Kidney epithelial cell (primary cell): ENCODE measurements around the gene FUT3. TPM values are rescaled to one million over a fixed set of nuclear protein-coding genes. Genes with fewer than 3 reads are reported as not detected.
A peak's percentile ranks its signal among the peaks of the same experiment; 100 is the strongest.

Source experiments
- DNase-seq: peaks from one replicate; pipeline ENCODE4 v3.0.0-alpha.2; 2010; ENCODE audit warnings: low read depth
- H3K27me3 ChIP-seq: 2 replicates; pipeline ENCODE4 v1.6.0; 2011; ENCODE audit warnings: low read length; ENCODE audit not compliant: control insufficient read depth, insufficient read depth
- H3K36me3 ChIP-seq: 2 replicates; pipeline ENCODE4 v1.5.1; 2011; ENCODE audit warnings: low read length; ENCODE audit not compliant: control insufficient read depth, insufficient read depth
- H3K4me3 ChIP-seq: 2 replicates; pipeline ENCODE4 v1.5.1; 2011; ENCODE audit warnings: low read depth, mild to moderate bottlenecking, control low read depth, low read length
- total RNA-seq: library from RNA; depleted of rRNA; stranded (reverse); fragments of >200 nt; gene quantifications from 2 replicates; pipeline ENCODE4 v1.2.3, GENCODE V29; 2015
- TF ChIP-seq, protein P1 (sequence below): IDR thresholded peaks from 2 replicates; pipeline ENCODE4 v1.5.1; 2011; ENCODE audit warnings: mild to moderate bottlenecking, moderate library complexity, low read length, control low read depth, inconsistent platforms; ENCODE audit not compliant: insufficient read depth, poor library complexity, severe bottlenecking

FUT3 gene
- total RNA-seq, 1 donor from 2014 or later = 8.8 TPM

DNA sequence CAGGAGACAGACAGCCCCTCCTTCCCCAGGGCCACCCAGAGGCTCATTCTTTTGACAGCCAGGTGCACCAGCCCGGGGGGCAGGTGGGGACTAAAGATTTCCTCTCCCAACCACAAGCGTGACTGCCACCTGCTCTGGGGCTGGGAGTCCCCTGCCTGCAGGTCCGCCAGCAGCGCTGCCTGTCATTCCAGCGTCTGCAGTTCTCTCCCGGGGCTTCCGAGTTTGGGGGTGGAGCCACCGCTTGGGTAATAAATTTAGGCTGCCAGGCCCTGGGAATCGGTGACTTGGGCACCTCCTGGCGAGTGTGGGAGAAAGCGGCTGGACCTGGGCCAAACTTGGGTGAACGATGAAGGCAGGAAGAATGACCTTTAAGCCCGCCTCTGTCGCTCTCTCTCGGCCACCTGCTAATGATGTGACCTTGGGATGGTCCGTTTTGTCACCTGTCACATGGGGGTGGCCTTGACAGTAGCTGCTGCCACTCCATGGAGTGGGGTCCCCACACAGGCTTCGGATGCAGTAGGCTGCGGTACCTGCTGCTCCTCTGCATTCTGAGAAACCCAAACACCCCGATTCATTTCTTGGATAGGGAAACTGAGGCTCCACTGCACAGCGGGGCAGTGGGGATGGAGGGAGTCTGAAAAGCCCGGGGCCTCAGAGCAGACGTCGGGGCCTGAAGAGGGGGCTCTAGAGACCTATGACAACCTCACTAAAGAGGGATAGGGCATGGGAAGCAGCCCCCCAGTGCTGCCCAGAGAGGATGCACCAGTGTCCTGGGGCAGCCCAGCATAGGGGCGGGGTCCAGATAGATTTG, 24.5 kb downstream of the FUT3 start:
- H3K4me3 ChIP-seq = no peak overlapping the region
- H3K27me3 ChIP-seq = peaks cover 10% of the 10 kb centered on the region
- TF ChIP-seq, protein P1, sequence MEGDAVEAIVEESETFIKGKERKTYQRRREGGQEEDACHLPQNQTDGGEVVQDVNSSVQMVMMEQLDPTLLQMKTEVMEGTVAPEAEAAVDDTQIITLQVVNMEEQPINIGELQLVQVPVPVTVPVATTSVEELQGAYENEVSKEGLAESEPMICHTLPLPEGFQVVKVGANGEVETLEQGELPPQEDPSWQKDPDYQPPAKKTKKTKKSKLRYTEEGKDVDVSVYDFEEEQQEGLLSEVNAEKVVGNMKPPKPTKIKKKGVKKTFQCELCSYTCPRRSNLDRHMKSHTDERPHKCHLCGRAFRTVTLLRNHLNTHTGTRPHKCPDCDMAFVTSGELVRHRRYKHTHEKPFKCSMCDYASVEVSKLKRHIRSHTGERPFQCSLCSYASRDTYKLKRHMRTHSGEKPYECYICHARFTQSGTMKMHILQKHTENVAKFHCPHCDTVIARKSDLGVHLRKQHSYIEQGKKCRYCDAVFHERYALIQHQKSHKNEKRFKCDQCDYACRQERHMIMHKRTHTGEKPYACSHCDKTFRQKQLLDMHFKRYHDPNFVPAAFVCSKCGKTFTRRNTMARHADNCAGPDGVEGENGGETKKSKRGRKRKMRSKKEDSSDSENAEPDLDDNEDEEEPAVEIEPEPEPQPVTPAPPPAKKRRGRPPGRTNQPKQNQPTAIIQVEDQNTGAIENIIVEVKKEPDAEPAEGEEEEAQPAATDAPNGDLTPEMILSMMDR = peak; percentile 27
- H3K36me3 ChIP-seq = no peaks in the 10 kb centered on the region
- no peak for DNase-seq

DNA sequence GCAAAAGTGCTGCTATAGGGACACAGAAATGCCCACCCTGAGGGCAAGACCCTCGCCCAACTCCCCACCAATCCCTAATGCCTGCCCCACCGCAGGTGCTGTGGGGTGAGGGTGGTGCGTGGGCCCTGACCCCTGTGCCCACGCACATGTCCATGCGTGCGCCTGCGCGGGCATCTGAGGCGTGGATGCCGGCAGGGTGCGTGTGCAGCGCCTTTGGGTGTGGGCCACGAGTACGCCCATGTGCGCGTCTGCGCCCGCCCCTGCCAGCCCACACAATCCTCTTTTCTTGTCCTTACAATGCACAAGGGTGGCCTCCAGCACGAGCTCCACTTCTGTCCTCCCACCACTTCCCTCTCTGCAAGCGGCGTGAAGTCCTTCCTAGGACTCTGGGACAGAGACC, 26.1 kb downstream of the FUT3 start:
- TF ChIP-seq, protein P1 = no peak
- Histone ChIP-seq H3K27me3 (peaks cover 7% of the 10 kb centered on the region), H3K4me3 (no peak overlapping the region), H3K36me3 (no peaks in the 10 kb centered on the region)
- no peak for DNase-seq

DNA sequence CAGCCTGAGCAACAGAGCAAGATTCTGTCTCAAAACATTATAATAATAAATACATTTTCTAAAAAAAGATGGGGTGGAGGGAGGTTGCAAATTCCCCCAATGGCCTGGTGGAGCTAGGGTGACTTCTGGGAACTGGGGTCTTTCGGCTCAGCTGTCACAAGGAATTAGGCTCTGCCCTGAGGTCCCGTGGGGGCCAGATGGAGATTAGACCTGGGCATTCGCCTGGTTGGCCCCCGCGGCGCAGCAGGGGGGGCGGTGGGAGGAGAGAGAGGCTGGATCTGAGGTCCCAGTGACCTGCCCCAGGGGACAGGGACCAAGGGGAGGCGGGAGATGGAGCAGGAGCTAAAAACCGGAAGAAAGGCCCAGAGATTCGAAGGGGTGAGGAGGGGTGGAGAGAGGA, 26.5 kb downstream of the FUT3 start:
- peaks cover 7% of the 10 kb centered on the region for H3K27me3 ChIP-seq
- no peak overlapping the region for H3K4me3 ChIP-seq
- TF ChIP-seq, protein P1 = no peak
- no peak for DNase-seq
- no peaks in the 10 kb centered on the region for H3K36me3 ChIP-seq

DNA sequence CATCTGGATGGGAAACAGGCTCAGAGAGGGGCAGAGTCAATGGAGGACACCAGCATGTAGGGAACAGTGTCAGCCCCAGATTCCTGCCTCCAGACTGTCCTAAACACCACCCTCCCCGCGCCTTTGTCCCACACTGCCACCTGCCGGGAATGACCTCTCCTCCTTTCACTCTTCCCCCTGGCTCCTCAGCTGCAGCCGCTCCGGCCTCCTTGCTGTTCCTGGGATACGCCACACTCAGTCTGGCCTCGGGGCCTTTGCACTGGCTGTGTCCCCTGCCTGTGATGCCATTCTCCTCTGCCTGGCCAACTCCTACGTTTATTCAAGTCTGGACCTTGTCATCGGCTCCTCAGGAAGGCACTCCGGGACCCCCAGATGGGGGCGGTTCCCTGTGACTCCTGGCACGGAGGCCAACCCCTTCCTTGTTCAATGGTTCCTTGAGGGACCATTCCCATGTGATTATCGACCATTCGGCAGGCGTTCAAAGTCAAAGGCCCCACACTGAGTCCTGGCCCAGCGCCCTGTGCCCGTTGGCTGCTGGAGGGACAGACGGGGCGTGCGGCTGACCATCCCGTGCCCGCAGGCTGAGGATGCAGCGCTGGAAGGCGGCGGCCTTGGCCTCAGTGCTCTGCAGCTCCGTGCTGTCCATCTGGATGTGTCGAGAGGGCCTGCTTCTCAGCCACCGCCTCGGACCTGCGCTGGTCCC, 27.5 kb downstream of the FUT3 start:
- no peaks in the 10 kb centered on the region for H3K36me3 ChIP-seq
- no peak for DNase-seq
- TF ChIP-seq, protein P1 = peak; percentile 4
- no peak overlapping the region for H3K4me3 ChIP-seq
- H3K27me3 ChIP-seq = peaks cover 8% of the 10 kb centered on the region

DNA sequence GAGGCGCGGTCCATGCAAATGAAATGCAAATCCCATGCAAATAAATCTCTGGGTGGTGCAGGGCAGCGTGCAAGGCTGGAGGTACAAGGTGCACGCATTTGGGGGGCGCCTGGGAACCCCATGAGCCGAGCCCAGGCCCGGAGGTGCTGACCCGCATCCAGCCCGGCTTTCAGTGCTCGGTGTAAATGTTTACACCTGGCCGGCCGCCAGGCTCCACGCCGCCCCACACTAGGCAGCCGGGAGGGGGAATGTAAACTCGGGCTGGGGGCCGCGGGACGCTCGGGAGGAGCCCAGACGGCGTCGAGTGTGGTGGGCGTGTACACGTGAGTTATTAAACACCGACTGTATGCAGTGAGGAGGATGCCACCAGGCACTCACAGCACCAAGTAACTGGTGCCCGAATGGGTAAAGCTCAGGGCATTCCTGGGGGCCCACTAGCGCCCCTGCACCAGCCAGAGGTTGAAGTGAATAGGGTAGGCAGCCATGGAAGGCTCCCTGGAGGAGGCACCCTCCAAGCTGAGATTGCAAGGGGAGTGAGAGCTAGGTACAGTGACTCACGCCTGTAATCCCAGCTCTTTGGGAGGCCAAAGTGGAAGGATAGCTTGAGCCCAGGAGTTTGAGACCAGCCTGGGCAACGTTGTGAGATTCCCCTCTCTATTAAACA, 28.9 kb downstream of the FUT3 start:
- TF ChIP-seq, protein P1 = no peak
- no peak for DNase-seq
- Histone ChIP-seq H3K4me3 (no peak overlapping the region), H3K27me3 (peaks cover 10% of the 10 kb centered on the region), H3K36me3 (no peaks in the 10 kb centered on the region)
